Fibroblast of the aortic adventitia (primary cell): ENCODE measurements around the gene PJA1. TPM values are rescaled to one million over a fixed set of nuclear protein-coding genes. Genes with fewer than 3 reads are reported as not detected.

Experiments
- DNase-seq: peaks from one replicate; pipeline ENCODE4 v3.0.0-alpha.2; 2010; ENCODE audit warnings: low read depth
- H3K4me3 ChIP-seq: 2 replicates; pipeline ENCODE4 v1.5.1; 2011; ENCODE audit warnings: low read depth, mild to moderate bottlenecking, control low read depth, low read length, moderate library complexity
- total RNA-seq: library from RNA; depleted of rRNA; stranded (reverse); fragments of >200 nt; gene quantifications from 2 replicates; pipeline ENCODE4 v1.2.3, GENCODE V29; 2012; ENCODE audit warnings: low replicate concordance
- TF ChIP-seq, protein P1 (sequence below): IDR thresholded peaks from 2 replicates; pipeline ENCODE4 v1.5.1; 2011; ENCODE audit warnings: mild to moderate bottlenecking, low read length, control low read depth, inconsistent platforms; ENCODE audit not compliant: insufficient read depth

PJA1 gene
- total RNA-seq, 1 donor, result 15.7 TPM

DNA sequence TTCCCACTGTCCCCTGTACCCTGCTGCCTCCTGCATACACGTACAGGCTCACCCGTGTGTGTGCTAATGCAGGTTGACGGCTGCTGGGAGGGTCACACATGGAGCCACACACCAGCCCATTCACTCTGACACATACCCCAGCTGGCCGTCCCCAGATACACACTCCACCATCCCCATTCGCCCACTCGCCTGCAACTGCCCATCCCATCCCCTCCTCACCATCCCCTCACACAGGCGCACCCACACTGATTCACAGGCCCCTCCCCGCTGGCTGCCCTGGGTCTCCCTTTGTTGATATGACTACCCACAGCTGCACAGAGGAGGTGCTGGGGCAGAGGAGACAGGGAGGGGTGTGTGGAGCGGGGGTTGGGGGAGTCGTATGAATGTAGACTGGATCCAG is 25.7 kb downstream of the PJA1 start:
- no peak for DNase-seq
- TF ChIP-seq, protein P1, sequence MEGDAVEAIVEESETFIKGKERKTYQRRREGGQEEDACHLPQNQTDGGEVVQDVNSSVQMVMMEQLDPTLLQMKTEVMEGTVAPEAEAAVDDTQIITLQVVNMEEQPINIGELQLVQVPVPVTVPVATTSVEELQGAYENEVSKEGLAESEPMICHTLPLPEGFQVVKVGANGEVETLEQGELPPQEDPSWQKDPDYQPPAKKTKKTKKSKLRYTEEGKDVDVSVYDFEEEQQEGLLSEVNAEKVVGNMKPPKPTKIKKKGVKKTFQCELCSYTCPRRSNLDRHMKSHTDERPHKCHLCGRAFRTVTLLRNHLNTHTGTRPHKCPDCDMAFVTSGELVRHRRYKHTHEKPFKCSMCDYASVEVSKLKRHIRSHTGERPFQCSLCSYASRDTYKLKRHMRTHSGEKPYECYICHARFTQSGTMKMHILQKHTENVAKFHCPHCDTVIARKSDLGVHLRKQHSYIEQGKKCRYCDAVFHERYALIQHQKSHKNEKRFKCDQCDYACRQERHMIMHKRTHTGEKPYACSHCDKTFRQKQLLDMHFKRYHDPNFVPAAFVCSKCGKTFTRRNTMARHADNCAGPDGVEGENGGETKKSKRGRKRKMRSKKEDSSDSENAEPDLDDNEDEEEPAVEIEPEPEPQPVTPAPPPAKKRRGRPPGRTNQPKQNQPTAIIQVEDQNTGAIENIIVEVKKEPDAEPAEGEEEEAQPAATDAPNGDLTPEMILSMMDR, result no peak

DNA sequence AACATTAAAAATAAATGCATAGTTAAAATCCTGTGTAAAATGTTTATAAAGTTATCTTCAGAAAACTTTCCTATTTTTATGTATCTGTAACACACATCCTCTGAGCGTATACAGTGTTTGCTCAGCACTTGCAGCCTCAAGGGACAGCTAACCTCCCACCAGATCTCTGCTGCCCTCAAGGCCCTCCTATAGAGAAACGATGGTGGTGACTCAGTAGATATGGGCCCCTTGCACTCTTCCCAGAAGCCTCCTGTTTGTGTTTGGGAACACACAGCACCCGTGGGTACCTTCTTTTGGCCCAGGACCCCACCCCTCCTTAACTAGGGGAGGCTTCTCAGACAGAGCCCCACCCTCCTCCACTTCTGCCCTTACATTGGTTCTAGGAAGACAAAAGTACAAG is 26.7 kb downstream of the PJA1 start:
- H3K4me3 ChIP-seq, result no peak overlapping the region
- TF ChIP-seq, protein P1, result no peak
- DNase-seq, result no peak

More for the DNA sequence above, 25.7 kb downstream of the PJA1 start:
- no peak overlapping the region for H3K4me3 ChIP-seq

DNA sequence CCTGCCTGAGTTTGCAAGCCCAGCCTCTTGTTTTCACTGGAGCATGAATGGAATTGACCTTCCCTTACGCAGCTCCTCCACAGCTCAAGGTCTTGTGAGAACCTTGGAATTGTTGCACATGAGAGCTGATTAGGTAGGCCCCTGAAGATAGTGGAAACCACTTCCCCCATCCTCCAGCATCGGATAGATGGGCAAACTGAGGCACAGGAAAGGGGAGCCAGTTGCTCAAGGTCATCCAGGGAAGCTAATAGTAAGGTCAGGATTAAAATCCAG is 27.2 kb downstream of the PJA1 start:
- no peak for DNase-seq
- no peak overlapping the region for H3K4me3 ChIP-seq
- TF ChIP-seq, protein P1, result no peak

DNA sequence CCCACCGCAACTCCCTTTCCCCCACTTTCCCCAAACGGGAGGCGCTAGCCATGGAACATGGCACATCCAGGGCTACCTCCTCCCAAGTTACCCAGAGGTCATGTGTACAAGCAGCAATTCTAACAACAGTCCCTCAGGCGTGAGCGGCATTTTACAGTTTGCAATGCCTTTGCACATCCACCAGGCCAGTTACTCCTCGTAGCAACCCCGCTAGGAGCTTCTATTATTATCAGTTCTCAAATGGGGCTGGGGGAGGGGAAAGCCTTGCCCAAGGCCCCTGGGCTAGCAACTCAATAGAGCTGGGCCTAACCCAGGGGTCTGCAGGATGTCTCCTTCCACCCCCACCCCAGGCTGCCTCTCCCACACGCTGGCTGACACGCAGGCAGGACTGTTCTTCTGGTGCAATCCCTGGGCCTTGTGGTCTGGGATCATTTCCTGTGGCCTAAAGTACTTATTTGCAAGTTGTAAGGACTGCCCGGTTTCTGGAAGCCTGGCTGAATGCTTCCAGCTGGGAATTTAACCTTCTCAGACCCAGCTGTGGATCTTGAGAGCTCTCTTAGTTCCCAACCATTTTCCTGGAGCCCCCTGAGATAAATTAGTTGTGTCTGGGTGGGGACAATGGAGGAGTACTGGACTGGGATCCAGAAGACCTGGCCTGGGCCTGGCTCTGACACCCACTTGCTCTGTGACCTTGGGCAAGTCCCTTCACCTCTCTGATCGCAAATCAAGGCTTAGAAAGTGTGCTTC is 27.7 kb downstream of the PJA1 start:
- H3K4me3 ChIP-seq, result no peak overlapping the region
- TF ChIP-seq, protein P1, result no peak
- DNase-seq, result peak; percentile 64

DNA sequence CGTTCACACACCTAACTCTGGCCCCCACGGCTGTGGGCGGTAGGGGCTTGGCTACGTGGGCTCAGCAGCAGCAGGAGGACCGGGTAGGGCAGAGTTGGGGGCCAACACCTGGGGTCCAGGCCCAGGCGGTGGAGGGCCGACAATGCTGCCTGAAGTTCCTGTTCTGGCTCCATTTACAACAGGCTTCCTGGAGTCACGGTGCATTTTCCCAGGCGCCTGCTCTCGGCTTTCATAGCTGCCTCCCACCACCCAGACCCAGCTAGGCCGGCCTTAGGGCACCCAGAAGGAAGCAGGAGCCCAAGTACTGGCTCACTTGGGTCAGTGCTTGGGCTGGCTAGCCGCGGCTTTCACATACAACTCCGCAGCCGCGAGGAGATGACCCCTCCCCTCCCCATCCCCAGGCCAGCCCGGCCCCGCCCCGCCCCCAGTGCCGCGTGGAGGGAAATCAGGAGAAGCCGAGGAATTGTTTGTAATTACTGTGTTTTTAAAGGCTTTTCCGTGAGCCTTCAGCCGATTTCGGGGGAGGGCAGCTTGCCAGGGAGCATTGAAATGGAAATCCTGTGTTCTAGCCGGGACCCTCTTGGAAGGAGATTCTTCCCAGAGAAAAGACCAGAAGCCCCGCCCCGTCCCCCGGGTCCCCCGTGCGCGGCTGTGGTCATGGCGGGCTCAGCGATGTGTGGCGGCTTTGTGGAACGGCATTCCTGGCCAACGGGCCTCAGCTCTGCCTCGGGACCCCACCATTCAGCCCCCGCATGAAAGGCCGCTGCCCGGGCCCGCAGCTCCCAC is 28.5 kb downstream of the PJA1 start:
- TF ChIP-seq, protein P1, result no peak
- DNase-seq, result no peak

DNA sequence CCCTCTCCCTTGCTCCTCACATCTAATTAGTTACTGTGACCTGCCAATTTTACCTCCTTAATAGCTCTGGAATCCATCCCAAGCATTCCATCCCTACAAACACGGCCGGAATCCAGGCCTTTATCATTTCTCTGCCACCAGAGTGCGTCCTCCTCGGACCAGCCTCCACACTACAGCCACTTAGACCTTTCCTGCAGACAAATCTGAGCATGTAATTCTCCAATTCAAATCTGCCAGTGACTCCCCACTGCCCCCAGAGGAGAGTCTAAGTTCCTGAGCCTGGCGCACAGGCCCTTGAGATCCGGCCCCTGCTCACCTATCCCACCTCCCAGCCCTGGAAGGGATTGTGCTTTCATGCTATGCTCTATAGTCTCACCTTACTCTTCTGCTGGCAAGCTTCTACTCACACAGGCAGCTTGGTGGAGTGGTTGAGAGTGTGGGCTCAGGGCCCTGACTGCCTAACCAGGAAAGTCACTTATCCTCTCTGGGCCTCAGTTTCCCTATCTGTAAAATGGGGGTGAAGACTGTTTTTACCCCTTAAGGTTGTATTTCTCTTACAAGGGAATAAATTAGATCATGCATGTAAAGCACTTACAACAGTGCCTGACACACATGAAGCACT is 31.2 kb downstream of the PJA1 start:
- TF ChIP-seq, protein P1, result peak; percentile 58
- peak; percentile 67 for DNase-seq

More for the DNA sequence above, 28.5 kb downstream of the PJA1 start:
- no peak overlapping the region for H3K4me3 ChIP-seq

More for the DNA sequence above, 31.2 kb downstream of the PJA1 start:
- H3K4me3 ChIP-seq, result no peak overlapping the region
